Measurements from ENCODE around the gene TNN.

Gene TNN

GRCh38 chr1:175078629-175079028, 11.0 kb downstream of the TNN start:
- TF ChIP-seq TEAD4 (IDR thresholded peaks at IDR 0.05) (no peak), CEBPB (IDR thresholded peaks at IDR 0.05) (no peak), CREB1 (IDR thresholded peaks at IDR 0.05; ENCODE audit: low read depth) (no peak), TAF1 (IDR thresholded peaks at IDR 0.05; ENCODE audit: low read depth) (no peak), EP300 (IDR thresholded peaks at IDR 0.05; ENCODE audit: borderline replicate concordance) (no peak), FOXM1 (IDR thresholded peaks at IDR 0.05; ENCODE audit: borderline replicate concordance, low read depth) (no peak), RAD21 (IDR thresholded peaks at IDR 0.05; ENCODE audit: low read depth) (no peak), TCF12 (IDR thresholded peaks at IDR 0.05; ENCODE audit: low read depth) (no peak), EGR1 (IDR thresholded peaks at IDR 0.05) (no peak), ZBTB7A (IDR thresholded peaks at IDR 0.05; ENCODE audit: low read depth) (no peak)
- TF ChIP-seq, protein P1, sequence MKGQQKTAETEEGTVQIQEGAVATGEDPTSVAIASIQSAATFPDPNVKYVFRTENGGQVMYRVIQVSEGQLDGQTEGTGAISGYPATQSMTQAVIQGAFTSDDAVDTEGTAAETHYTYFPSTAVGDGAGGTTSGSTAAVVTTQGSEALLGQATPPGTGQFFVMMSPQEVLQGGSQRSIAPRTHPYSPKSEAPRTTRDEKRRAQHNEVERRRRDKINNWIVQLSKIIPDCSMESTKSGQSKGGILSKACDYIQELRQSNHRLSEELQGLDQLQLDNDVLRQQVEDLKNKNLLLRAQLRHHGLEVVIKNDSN (IDR thresholded peaks at IDR 0.05): no peak
- TF ChIP-seq, protein P2, sequence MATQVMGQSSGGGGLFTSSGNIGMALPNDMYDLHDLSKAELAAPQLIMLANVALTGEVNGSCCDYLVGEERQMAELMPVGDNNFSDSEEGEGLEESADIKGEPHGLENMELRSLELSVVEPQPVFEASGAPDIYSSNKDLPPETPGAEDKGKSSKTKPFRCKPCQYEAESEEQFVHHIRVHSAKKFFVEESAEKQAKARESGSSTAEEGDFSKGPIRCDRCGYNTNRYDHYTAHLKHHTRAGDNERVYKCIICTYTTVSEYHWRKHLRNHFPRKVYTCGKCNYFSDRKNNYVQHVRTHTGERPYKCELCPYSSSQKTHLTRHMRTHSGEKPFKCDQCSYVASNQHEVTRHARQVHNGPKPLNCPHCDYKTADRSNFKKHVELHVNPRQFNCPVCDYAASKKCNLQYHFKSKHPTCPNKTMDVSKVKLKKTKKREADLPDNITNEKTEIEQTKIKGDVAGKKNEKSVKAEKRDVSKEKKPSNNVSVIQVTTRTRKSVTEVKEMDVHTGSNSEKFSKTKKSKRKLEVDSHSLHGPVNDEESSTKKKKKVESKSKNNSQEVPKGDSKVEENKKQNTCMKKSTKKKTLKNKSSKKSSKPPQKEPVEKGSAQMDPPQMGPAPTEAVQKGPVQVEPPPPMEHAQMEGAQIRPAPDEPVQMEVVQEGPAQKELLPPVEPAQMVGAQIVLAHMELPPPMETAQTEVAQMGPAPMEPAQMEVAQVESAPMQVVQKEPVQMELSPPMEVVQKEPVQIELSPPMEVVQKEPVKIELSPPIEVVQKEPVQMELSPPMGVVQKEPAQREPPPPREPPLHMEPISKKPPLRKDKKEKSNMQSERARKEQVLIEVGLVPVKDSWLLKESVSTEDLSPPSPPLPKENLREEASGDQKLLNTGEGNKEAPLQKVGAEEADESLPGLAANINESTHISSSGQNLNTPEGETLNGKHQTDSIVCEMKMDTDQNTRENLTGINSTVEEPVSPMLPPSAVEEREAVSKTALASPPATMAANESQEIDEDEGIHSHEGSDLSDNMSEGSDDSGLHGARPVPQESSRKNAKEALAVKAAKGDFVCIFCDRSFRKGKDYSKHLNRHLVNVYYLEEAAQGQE (IDR thresholded peaks at IDR 0.05; ENCODE audit: low read depth): no peak

DNA sequence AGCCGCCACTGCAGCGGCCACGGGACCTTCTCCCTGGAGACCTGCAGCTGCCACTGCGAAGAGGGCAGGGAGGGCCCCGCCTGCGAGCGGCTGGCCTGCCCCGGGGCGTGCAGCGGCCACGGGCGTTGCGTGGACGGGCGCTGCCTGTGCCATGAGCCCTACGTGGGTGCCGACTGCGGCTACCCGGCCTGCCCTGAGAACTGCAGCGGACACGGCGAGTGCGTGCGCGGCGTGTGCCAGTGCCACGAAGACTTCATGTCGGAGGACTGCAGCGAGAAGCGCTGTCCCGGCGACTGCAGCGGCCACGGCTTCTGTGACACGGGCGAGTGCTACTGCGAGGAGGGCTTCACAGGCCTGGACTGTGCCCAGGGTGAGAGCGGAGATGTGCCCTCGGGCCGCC, 11.7 kb downstream of the TNN start:
- TF ChIP-seq EP300 (IDR thresholded peaks at IDR 0.05; ENCODE audit: borderline replicate concordance) (no peak), TEAD4 (IDR thresholded peaks at IDR 0.05) (no peak), NFIC (IDR thresholded peaks at IDR 0.05) (no peak), TAF1 (IDR thresholded peaks at IDR 0.05; ENCODE audit: low read depth) (no peak), EGR1 (IDR thresholded peaks at IDR 0.05) (no peak), CREB1 (IDR thresholded peaks at IDR 0.05; ENCODE audit: low read depth) (no peak), ZBTB7A (IDR thresholded peaks at IDR 0.05; ENCODE audit: low read depth) (no peak), TCF12 (IDR thresholded peaks at IDR 0.05; ENCODE audit: low read depth) (no peak), FOXM1 (IDR thresholded peaks at IDR 0.05; ENCODE audit: borderline replicate concordance, low read depth) (no peak), RAD21 (IDR thresholded peaks at IDR 0.05; ENCODE audit: low read depth) (no peak), YY1 (IDR thresholded peaks at IDR 0.05; ENCODE audit: low read depth) (no peak), MAX (IDR thresholded peaks at IDR 0.05) (no peak), CEBPB (IDR thresholded peaks at IDR 0.05) (no peak)
- TF ChIP-seq, protein P1 (IDR thresholded peaks at IDR 0.05): no peak
- TF ChIP-seq, protein P2 (IDR thresholded peaks at IDR 0.05; ENCODE audit: low read depth): no peak

DNA sequence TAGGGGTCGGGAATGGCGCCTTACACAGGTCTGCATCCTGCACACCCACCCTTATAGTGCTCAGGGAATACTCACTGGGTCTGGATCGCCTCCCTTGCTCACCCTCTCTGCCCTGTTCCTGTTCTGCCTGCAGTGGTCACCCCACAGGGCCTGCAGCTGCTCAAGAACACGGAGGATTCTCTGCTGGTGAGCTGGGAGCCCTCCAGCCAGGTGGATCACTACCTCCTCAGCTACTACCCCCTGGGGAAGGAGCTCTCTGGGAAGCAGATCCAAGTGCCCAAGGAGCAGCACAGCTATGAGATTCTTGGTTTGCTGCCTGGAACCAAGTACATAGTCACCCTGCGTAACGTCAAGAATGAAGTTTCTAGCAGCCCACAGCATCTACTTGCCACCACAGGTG, 12.4 kb downstream of the TNN start:
- TF ChIP-seq TAF1 (IDR thresholded peaks at IDR 0.05; ENCODE audit: low read depth): no peak
- no peak for TF ChIP-seq NFIC (IDR thresholded peaks at IDR 0.05)
- TF ChIP-seq TCF12 (IDR thresholded peaks at IDR 0.05; ENCODE audit: low read depth): no peak
- TF ChIP-seq, protein P2 (IDR thresholded peaks at IDR 0.05; ENCODE audit: low read depth): no peak

DNA sequence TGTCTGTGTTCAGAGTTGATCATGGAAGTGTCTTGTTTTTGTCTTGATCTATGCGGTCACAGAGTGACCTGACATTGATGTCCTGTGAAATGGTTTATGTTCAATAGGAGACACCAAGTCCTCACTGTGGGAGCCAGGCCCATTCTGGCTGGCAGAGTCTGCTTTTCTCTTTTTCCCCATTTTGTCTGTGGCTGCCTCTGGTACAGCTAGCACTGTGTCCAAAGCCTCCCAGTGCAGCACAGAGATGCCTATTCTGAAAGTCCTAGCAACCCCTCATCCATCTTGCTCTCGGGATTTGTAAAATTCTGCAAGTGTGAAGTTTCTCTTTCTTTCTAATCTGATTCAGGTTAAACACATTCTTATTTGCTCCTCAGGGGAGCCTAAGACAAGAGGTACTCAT, 14.3 kb downstream of the TNN start:
- no peak for TF ChIP-seq TEAD4 (IDR thresholded peaks at IDR 0.05)
- no peak for TF ChIP-seq EGR1 (IDR thresholded peaks at IDR 0.05)
- TF ChIP-seq CREB1 (IDR thresholded peaks at IDR 0.05; ENCODE audit: low read depth): no peak
- no peak for TF ChIP-seq NFIC (IDR thresholded peaks at IDR 0.05)

GRCh38 chr1:175088525-175088951, 20.9 kb downstream of the TNN start:
- TF ChIP-seq YY1 (IDR thresholded peaks at IDR 0.05; ENCODE audit: low read depth) (no peak), ZBTB7A (IDR thresholded peaks at IDR 0.05; ENCODE audit: low read depth) (no peak), TAF1 (IDR thresholded peaks at IDR 0.05; ENCODE audit: low read depth) (no peak), EP300 (IDR thresholded peaks at IDR 0.05; ENCODE audit: borderline replicate concordance) (no peak), MAX (IDR thresholded peaks at IDR 0.05) (no peak), TCF12 (IDR thresholded peaks at IDR 0.05; ENCODE audit: low read depth) (no peak)
- TF ChIP-seq, protein P2 (IDR thresholded peaks at IDR 0.05; ENCODE audit: low read depth): no peak
- TF ChIP-seq, protein P1 (IDR thresholded peaks at IDR 0.05): no peak

Measured in Ishikawa (cell line).